ENCODE data around the gene FIBIN. TPM values are rescaled to one million over a fixed set of nuclear protein-coding genes. Genes with fewer than 3 reads are reported as not detected.
"Not testable (repeated sequence)": the region's sequence is repeated elsewhere in the genome, so short reads cannot be mapped to it uniquely, and the experiment has no call there.

The FIBIN gene
- total RNA-seq, 1 donor, result 25.9 TPM

DNA sequence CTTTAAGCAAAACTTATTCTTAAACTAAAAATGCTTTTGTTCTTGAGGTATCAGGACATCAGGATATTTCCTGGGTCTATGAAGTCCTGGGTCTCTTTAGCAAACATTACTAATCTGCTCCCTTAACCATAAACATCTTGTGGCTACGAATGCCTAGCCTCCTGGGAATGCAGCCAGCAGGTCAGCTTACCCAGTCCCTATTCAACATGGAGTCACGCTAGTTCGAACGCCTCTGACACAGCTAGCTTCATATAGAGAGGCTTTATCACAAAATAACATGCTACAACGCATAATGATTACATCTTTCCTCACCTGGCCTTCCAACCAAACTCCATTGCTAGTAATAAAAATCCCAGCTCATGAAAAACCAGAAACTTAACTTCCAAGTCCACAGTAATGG is 17.5 kb upstream of the FIBIN start:
- DNase-seq (ENCODE audit: low read depth), result peak; percentile 85
- H3K4me3 ChIP-seq (ENCODE audit: low read depth, low read length), result no peak overlapping the region

DNA sequence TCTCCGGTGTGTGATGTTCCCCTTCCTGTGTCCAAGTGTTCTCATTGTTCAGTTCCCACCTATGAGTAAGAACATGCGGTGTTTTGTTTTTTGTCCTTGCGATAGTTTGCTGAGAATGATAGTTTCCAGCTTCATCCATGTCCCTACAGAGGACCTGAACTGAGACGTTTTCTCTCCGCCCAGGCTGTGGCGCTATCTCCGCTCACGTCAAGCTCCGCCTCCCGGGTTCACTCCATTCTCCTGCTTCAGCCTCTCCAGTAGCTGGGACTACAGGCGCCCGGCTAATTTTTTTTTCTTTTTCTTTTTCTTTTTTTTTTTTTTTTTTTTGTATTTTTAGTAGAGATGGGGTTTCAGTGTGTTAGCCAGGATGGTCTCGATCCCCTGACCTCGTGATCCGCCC is 16.7 kb upstream of the FIBIN start:
- not testable (repeated sequence) for H3K4me3 ChIP-seq (ENCODE audit: low read depth, low read length); DNase-seq (ENCODE audit: low read depth)

More for the DNA sequence above, 17.5 kb upstream of the FIBIN start:
- TF ChIP-seq, protein P1, sequence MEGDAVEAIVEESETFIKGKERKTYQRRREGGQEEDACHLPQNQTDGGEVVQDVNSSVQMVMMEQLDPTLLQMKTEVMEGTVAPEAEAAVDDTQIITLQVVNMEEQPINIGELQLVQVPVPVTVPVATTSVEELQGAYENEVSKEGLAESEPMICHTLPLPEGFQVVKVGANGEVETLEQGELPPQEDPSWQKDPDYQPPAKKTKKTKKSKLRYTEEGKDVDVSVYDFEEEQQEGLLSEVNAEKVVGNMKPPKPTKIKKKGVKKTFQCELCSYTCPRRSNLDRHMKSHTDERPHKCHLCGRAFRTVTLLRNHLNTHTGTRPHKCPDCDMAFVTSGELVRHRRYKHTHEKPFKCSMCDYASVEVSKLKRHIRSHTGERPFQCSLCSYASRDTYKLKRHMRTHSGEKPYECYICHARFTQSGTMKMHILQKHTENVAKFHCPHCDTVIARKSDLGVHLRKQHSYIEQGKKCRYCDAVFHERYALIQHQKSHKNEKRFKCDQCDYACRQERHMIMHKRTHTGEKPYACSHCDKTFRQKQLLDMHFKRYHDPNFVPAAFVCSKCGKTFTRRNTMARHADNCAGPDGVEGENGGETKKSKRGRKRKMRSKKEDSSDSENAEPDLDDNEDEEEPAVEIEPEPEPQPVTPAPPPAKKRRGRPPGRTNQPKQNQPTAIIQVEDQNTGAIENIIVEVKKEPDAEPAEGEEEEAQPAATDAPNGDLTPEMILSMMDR (IDR thresholded peaks at IDR 0.05; ENCODE audit: insufficient read depth, low read depth, low read length), result no peak

DNA sequence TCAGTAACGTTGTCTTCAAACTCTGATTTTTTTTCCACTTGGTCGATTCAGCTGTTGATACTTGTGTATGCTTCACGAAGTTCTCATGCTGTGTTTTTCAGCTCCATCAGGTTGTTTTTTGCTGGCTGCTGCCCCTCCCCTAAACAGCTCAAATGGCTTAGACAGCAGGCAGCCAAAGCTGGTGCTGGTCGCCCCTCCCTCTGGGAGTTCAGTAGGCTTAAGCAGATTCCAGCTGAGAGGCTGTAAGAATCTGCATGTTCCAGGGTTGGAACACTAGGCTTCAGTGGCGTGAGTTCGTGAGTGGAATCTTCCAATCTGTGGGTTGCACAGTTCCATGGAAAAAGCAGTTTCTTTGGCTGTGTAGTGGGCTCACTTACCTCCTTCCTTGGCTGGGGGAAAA is 10.3 kb upstream of the FIBIN start:
- TF ChIP-seq, protein P1 (IDR thresholded peaks at IDR 0.05; ENCODE audit: insufficient read depth, low read depth, low read length), result no peak
- DNase-seq (ENCODE audit: low read depth), result no peak

DNA sequence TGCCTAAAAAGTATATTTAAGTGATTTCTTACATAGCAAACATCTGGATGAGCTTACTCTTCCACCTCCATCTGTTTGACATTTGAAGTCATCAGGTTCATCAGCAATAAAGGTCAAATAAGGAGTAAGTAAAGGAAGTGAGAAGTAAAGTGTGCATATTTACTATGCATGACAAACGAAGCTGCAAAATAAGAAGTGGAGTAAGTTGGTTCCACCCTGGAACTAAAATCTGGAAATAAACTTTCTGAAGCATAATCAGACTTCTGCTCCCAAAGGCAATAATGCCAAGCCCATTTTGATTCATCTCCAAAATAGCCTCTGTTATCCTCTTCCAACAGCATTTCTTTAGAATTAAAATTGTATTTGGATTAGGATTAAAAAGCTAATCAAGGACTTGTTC is 8.4 kb upstream of the FIBIN start:
- no peak overlapping the region for H3K4me3 ChIP-seq (ENCODE audit: low read depth, low read length)
- no peak for DNase-seq (ENCODE audit: low read depth)
- TF ChIP-seq, protein P1 (IDR thresholded peaks at IDR 0.05; ENCODE audit: insufficient read depth, low read depth, low read length), result no peak

More for the DNA sequence above, 10.3 kb upstream of the FIBIN start:
- H3K4me3 ChIP-seq (ENCODE audit: low read depth, low read length), result no peak overlapping the region

DNA sequence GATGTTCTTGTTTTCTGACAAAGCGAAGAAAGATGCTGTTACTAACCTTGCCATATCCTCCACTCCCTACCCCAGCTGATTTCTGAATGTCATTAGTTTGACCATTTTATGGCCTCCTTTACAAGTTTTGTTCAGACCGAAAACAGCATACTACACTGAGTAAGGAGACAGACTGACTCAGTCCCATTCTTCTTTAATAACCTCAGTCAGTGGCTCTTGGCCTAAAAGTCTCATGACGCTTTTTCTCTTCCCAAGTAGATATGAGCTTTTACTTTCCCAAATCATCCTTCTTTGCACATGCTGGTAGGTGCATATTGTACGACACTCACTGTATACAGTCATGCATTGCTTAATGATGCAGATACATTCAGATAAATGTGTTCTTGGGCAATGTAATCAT is 8.0 kb upstream of the FIBIN start:
- H3K4me3 ChIP-seq (ENCODE audit: low read depth, low read length), result no peak overlapping the region
- TF ChIP-seq, protein P1 (IDR thresholded peaks at IDR 0.05; ENCODE audit: insufficient read depth, low read depth, low read length), result no peak
- DNase-seq (ENCODE audit: low read depth), result peak; percentile 48

DNA sequence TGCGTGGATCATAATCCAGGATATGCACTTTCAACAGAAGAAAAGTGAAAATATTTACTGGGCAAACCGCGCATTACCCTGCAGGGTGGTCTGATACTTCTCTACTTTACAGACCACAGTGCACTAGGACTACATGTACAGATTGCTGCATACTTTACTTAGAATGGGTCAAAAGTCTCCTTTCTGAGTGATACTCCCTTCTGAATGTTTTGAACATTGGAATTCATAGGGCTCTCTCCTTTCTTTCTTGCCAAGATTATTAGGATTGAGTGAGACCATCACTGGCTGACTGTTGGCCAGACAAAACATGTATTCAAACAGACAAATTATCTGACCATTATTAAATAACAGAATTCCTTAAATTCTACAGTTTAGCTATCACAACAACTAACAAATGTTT is 6.6 kb upstream of the FIBIN start:
- TF ChIP-seq, protein P1 (IDR thresholded peaks at IDR 0.05; ENCODE audit: insufficient read depth, low read depth, low read length), result no peak
- DNase-seq (ENCODE audit: low read depth), result peak; percentile 42
- H3K4me3 ChIP-seq (ENCODE audit: low read depth, low read length), result no peak overlapping the region

DNA sequence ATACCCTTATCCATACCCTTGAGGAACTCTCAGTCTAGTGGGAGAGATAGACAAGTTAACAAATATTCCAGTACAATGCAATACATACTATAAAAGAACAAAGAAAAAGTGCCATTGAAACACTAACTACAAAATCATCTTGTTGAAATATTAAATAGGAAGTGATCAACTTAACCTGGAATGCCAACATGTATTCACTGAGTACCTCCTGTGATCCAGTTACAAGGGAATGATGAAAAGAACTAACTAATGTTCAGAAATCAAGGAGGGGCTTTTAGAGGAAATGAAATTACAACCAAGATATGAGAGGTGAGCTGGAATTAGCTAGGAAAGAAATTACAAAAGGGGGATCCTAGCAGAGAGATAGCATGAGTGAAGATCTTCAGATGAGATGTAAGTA is 6.2 kb upstream of the FIBIN start:
- TF ChIP-seq, protein P1 (IDR thresholded peaks at IDR 0.05; ENCODE audit: insufficient read depth, low read depth, low read length), result no peak
- no peak overlapping the region for H3K4me3 ChIP-seq (ENCODE audit: low read depth, low read length)
- DNase-seq (ENCODE audit: low read depth), result no peak

Measured in fibroblast of villous mesenchyme (primary cell).